Measurements from ENCODE around the gene FA2H.

GRCh38 chr16:74737521-74737920 is 37.1 kb downstream of the FA2H start:
- TF ChIP-seq, protein P1, sequence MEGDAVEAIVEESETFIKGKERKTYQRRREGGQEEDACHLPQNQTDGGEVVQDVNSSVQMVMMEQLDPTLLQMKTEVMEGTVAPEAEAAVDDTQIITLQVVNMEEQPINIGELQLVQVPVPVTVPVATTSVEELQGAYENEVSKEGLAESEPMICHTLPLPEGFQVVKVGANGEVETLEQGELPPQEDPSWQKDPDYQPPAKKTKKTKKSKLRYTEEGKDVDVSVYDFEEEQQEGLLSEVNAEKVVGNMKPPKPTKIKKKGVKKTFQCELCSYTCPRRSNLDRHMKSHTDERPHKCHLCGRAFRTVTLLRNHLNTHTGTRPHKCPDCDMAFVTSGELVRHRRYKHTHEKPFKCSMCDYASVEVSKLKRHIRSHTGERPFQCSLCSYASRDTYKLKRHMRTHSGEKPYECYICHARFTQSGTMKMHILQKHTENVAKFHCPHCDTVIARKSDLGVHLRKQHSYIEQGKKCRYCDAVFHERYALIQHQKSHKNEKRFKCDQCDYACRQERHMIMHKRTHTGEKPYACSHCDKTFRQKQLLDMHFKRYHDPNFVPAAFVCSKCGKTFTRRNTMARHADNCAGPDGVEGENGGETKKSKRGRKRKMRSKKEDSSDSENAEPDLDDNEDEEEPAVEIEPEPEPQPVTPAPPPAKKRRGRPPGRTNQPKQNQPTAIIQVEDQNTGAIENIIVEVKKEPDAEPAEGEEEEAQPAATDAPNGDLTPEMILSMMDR (conservative IDR thresholded peaks at IDR 0.05 in 1 of 2, IDR thresholded peaks at IDR 0.05 in 1 of 2; ENCODE audit: extremely low read depth in 1 of 2, insufficient read depth in 1 of 2, low read depth in 1 of 2, low read length in 2 of 2), result no peak
- no peak for TF ChIP-seq EZH2 (IDR thresholded peaks at IDR 0.05; ENCODE audit: borderline replicate concordance, low read length)

Data from mammary epithelial cell (primary cell).